Vagina (tissue), 2 donors: ENCODE data around the gene SETD1A.

Experiments used
- CTCF ChIP-seq, 3 experiments: fragments of 450-650 bp in 2 of 3; fragments of 200-600 bp in 1 of 3; sonication (generic) in 1 of 3; IDR thresholded peaks; one replicate each; pipeline ENCODE4 v1.5.1; 2017 to 2019; ENCODE audit warnings: antibody characterized with exemption in 3 of 3, mild to moderate bottlenecking in 2 of 3, moderate library complexity in 2 of 3
- POLR2A ChIP-seq, 2 donors: fragments of 450-650 bp; IDR thresholded peaks; one replicate each; pipeline ENCODE4 v1.6.1; 2017; ENCODE audit warnings: antibody characterized with exemption in 2 of 2, mild to moderate bottlenecking in 2 of 2, moderate library complexity in 2 of 2
- POLR2AphosphoS5 ChIP-seq, 2 donors: sonication (generic); formaldehyde crosslinking; IDR thresholded peaks; one replicate each; pipeline ENCODE4 v1.9.0; 2017; ENCODE audit warnings: antibody characterized with exemption in 2 of 2, mild to moderate bottlenecking in 2 of 2, low read depth in 1 of 2; ENCODE audit not compliant: insufficient read depth in 1 of 2

GRCh38 chr16:31006589-31006988 is 49.0 kb downstream of the SETD1A start:
- TF ChIP-seq CTCF (IDR thresholded peaks at IDR 0.05): no peak
- TF ChIP-seq POLR2AphosphoS5 (IDR thresholded peaks at IDR 0.05; ENCODE audit: insufficient read depth in 1 of 2, low read depth in 1 of 2): no peak
- TF ChIP-seq POLR2A (IDR thresholded peaks at IDR 0.05): no peak
